ENCODE measurements around the gene ABAT. TPM values are rescaled to one million over a fixed set of nuclear protein-coding genes. Genes with fewer than 3 reads are reported as not detected.

Gene ABAT
- total and polyA plus RNA-seq, 7 donors, result 0.55 to 1.7 (median 0.79) TPM

GRCh38 chr16:8676160-8676547 lies 1.7 kb downstream of the ABAT start:
- whole genome bisulfite sequencing, 3 donors, result 69 to 76% (median 74%) methylated on average over 5 of the region's 5 CpGs
- Histone ChIP-seq H3K4me1 (peaks cover 5% of the 10 kb centered on the region), H3K36me3 (ENCODE audit: insufficient read depth in 1 of 2, low read depth in 1 of 2) (no peaks in the 10 kb centered on the region), H3K27ac (no peak overlapping the region), H3K27me3 (ENCODE audit: insufficient read depth in 3 of 3, low read length in 2 of 3) (no peaks in the 10 kb centered on the region), H3K9me3 (no peaks in the 10 kb centered on the region), H3K4me3 (no peak overlapping the region)
- no peak for TF ChIP-seq CTCF (IDR thresholded peaks at IDR 0.05)
- DNase-seq (no peak), ATAC-seq (no peak)
- intact Hi-C loops (cut with DNase I), result no loop called here

GRCh38 chr16:8676737-8677375 lies 2.4 kb downstream of the ABAT start:
- 77 to 83% (median 82%) methylated on average over 7 of the region's 7 CpGs for WGBS, 3 donors
- TF ChIP-seq CTCF (IDR thresholded peaks at IDR 0.05), result no peak
- DNase-seq, result no peak
- ATAC-seq, result no peak
- Histone ChIP-seq H3K4me1 (peaks cover 5% of the 10 kb centered on the region), H3K9me3 (no peaks in the 10 kb centered on the region), H3K36me3 (ENCODE audit: insufficient read depth in 1 of 2, low read depth in 1 of 2) (no peaks in the 10 kb centered on the region), H3K27ac (no peak overlapping the region), H3K4me3 (no peak overlapping the region), H3K27me3 (ENCODE audit: insufficient read depth in 3 of 3, low read length in 2 of 3) (no peaks in the 10 kb centered on the region)
- intact Hi-C loops (cut with DNase I), result no loop called here

- Histone ChIP-seq H3K9me3 (no peaks in the 10 kb centered on the region), H3K4me3 (no peak overlapping the region), H3K4me1 (peaks cover 5% of the 10 kb centered on the region), H3K27me3 (ENCODE audit: insufficient read depth in 3 of 3, low read length in 2 of 3) (no peaks in the 10 kb centered on the region), H3K36me3 (ENCODE audit: insufficient read depth in 1 of 2, low read depth in 1 of 2) (no peaks in the 10 kb centered on the region), H3K27ac (no peak overlapping the region)
- TF ChIP-seq CTCF (IDR thresholded peaks at IDR 0.05), result no peak
- ATAC-seq, result no peak
- intact Hi-C loops (cut with DNase I), result no loop called here
- DNase-seq, result no peak
- WGBS, 3 donors, result 86 to 88% (median 88%) methylated on average over 5 of the region's 5 CpGs
These were observed 3.1 kb downstream of the ABAT start for GRCh38 chr16:8677481-8677880.

- Histone ChIP-seq H3K4me3 (no peak overlapping the region), H3K27ac (no peak overlapping the region), H3K27me3 (ENCODE audit: insufficient read depth in 3 of 3, low read length in 2 of 3) (no peaks in the 10 kb centered on the region), H3K36me3 (ENCODE audit: insufficient read depth in 1 of 2, low read depth in 1 of 2) (no peaks in the 10 kb centered on the region), H3K4me1 (peaks cover 5% of the 10 kb centered on the region), H3K9me3 (no peaks in the 10 kb centered on the region)
- intact Hi-C loops (cut with DNase I), result no loop called here
- ATAC-seq (no peak), DNase-seq (no peak)
- no peak for TF ChIP-seq CTCF (IDR thresholded peaks at IDR 0.05)
- WGBS, 3 donors, result 92 to 96% (median 95%) methylated on average over 7 of the region's 7 CpGs
These were observed 3.9 kb downstream of the ABAT start for GRCh38 chr16:8678068-8678927.
